C4-2B (cell line): ENCODE results near the gene CEP83.

Experiments
- CTCF ChIP-seq: fragments of 450-650 bp; conservative IDR thresholded peaks from 2 replicates; pipeline ENCODE4 v1.5.1; 2017; ENCODE audit warnings: mild to moderate bottlenecking
- ZFX ChIP-seq: fragments of 450-650 bp; IDR thresholded peaks from 2 replicates; pipeline ENCODE4 v1.6.1; 2017

- TF ChIP-seq CTCF, result no peak
- TF ChIP-seq ZFX, result no peak
Observed at GRCh38 chr12:94498073-94498472, 38.4 kb upstream of the CEP83 start.
